GM12878 (cell line): ENCODE data around the gene TRIM71. TPM values are rescaled to one million over a fixed set of nuclear protein-coding genes. Genes with fewer than 3 reads are reported as not detected.

ENCODE experiments used
- ATAC-seq: fragments of 200-7000 bp; cut with Tn5 transposase; 3 replicates; pipeline ENCODE4 v1.9.1; 2020; ENCODE audit warnings: mild to moderate bottlenecking, moderate library complexity
- BruUV-seq: library from RNA; stranded (reverse); fragments of 400-500 nt; replicated peaks from 2 replicates; lab custom pipeline; 2021; lab: Mats Ljungman, UMichigan
- CTCF ChIA-PET: fragments of 300-600 bp; sonication (Branson Sonifier 250); formaldehyde crosslinking; extraction: SDS; loops from one replicate; lab custom pipeline; 2021; ENCODE audit warnings: inconsistent platforms; lab: Yijun Ruan, JAX
- POLR2A ChIA-PET: fragments of 350-600 bp; formaldehyde crosslinking; extraction: SDS; loops from one replicate; lab custom pipeline; 2021; ENCODE audit warnings: inconsistent platforms; lab: Charles Lee
- RAD21 ChIA-PET: fragments of 300-600 bp; sonication (Branson Sonifier 250); formaldehyde crosslinking; loops from one replicate; lab custom pipeline; 2023; ENCODE audit warnings: antibody characterized with exemption; ENCODE audit not compliant: unreplicated experiment; lab: Charles Lee
- SMC1A ChIA-PET: fragments of 300-600 bp; sonication (Branson Sonifier 250); formaldehyde crosslinking; loops from one replicate; lab custom pipeline; 2023; ENCODE audit not compliant: unreplicated experiment, uncharacterized antibody; lab: Charles Lee
- DNase-seq: peaks from one replicate; pipeline ENCODE4 v3.0.0-alpha.2; 2011; ENCODE audit warnings: low read depth, low spot score
- FAIRE-seq: peaks from 3 replicates; lab custom pipeline; 2011; peaks lifted over from hg19 to GRCh38; lab: Jason Lieb, UNC
- H2AFZ ChIP-seq: 2 replicates; pipeline ENCODE4 v1.6.0; 2011; ENCODE audit warnings: low read depth, low read length, control low read depth; ENCODE audit not compliant: control insufficient read depth
- H3K27ac ChIP-seq: 2 replicates; pipeline ENCODE4 v1.5.1; 2011; ENCODE audit warnings: control low read depth; ENCODE audit not compliant: control insufficient read depth, insufficient read depth
- H3K27me3 ChIP-seq, 2 experiments: replicated peaks in 1 of 2; 2 replicates each; pipeline versions ENCODE4 v1.6.0 to v1.6.1; 2011; ENCODE audit warnings: low read length in 1 of 2; ENCODE audit not compliant: control insufficient read depth in 2 of 2, insufficient read depth in 2 of 2
- H3K36me3 ChIP-seq, 2 experiments: 2 replicates each; pipeline ENCODE4 v1.5.1; 2011; ENCODE audit warnings: low read length in 1 of 2; ENCODE audit not compliant: control insufficient read depth in 2 of 2, insufficient read depth in 2 of 2
- H3K4me1 ChIP-seq: 2 replicates; pipeline ENCODE4 v1.6.1; 2011; ENCODE audit warnings: mild to moderate bottlenecking, low read length, moderate library complexity, mixed read lengths; ENCODE audit not compliant: control insufficient read depth, insufficient read depth
- H3K4me2 ChIP-seq: 2 replicates; pipeline ENCODE4 v1.6.0; 2011; ENCODE audit warnings: control low read depth; ENCODE audit not compliant: control insufficient read depth, insufficient read depth
- H3K4me3 ChIP-seq: fragments of 200-600 bp; sonication (generic); 2 replicates; pipeline ENCODE4 v1.5.1; 2016
- H3K79me2 ChIP-seq: 2 replicates; pipeline ENCODE4 v1.6.0; 2011; ENCODE audit warnings: low read length; ENCODE audit not compliant: control insufficient read depth, insufficient read depth
- H3K9ac ChIP-seq: 2 replicates; pipeline ENCODE4 v1.8.0; 2011; ENCODE audit warnings: low read length, control low read depth, mixed read lengths; ENCODE audit not compliant: control insufficient read depth, insufficient read depth
- H3K9me3 ChIP-seq: replicated peaks from 3 replicates; pipeline ENCODE4 v1.5.1; 2011; ENCODE audit warnings: mild to moderate bottlenecking, low read length; ENCODE audit not compliant: control insufficient read depth, insufficient read depth
- H4K20me1 ChIP-seq: 2 replicates; pipeline ENCODE4 v1.6.0; 2011; ENCODE audit not compliant: control insufficient read depth, insufficient read depth
- BCL3 ChIP-seq: IDR thresholded peaks from 2 replicates; pipeline ENCODE4 v1.6.1; 2011; ENCODE audit warnings: borderline replicate concordance, low read depth, mild to moderate bottlenecking, moderate library complexity, low read length; ENCODE audit not compliant: insufficient read depth, poor library complexity, severe bottlenecking
- E2F4 ChIP-seq: IDR thresholded peaks from 2 replicates; pipeline ENCODE4 v1.6.1; 2012; ENCODE audit warnings: low read depth, low read length, improper control_type of control experiment
- HDAC6 ChIP-seq: fragments of 200-600 bp; sonication (generic); IDR thresholded peaks from one replicate; pipeline ENCODE4 v1.8.0; 2017; ENCODE audit warnings: antibody characterized with exemption; ENCODE audit not compliant: unreplicated experiment
- IRF5 ChIP-seq: fragments of 450-650 bp; IDR thresholded peaks from 2 replicates; pipeline ENCODE4 v1.6.1; 2017; ENCODE audit warnings: borderline replicate concordance
- MYC ChIP-seq: IDR thresholded peaks from 2 replicates; pipeline ENCODE4 v1.6.1; 2011; ENCODE audit warnings: mild to moderate bottlenecking, low read length, moderate library complexity, inconsistent platforms; ENCODE audit not compliant: insufficient read depth, insufficient replicate concordance, insufficient read length, severe bottlenecking
- NBN ChIP-seq: fragments of 450-650 bp; IDR thresholded peaks from 2 replicates; pipeline ENCODE4 v1.6.1; 2016
- NFYA ChIP-seq: IDR thresholded peaks from 2 replicates; pipeline ENCODE4 v1.6.1; 2011; ENCODE audit warnings: low read depth, mild to moderate bottlenecking, low read length, improper control_type of control experiment, borderline replicate concordance
- NFYB ChIP-seq: IDR thresholded peaks from 2 replicates; pipeline ENCODE4 v1.6.1; 2011; ENCODE audit warnings: low read depth, mild to moderate bottlenecking, low read length, improper control_type of control experiment, moderate library complexity; ENCODE audit not compliant: insufficient read depth
- NR2F1 ChIP-seq: fragments of 450-650 bp; conservative IDR thresholded peaks from 2 replicates; pipeline ENCODE4 v1.6.1; 2017; ENCODE audit warnings: mild to moderate bottlenecking
- PML ChIP-seq: IDR thresholded peaks from 2 replicates; pipeline ENCODE4 v1.6.1; 2012; ENCODE audit warnings: low read length, inconsistent platforms
- RBBP5 ChIP-seq: fragments of 200-600 bp; sonication (generic); conservative IDR thresholded peaks from 2 replicates; pipeline ENCODE4 v1.6.1; 2016
- RELB ChIP-seq: fragments of 450-650 bp; IDR thresholded peaks from 2 replicates; pipeline ENCODE4 v1.6.1; 2017; ENCODE audit warnings: low read depth, mild to moderate bottlenecking, moderate library complexity
- SREBF2 ChIP-seq: IDR thresholded peaks from 2 replicates; pipeline ENCODE4 v1.6.1; 2012; ENCODE audit warnings: mild to moderate bottlenecking, low read length
- SRF ChIP-seq, 2 experiments: IDR thresholded peaks; 2 replicates each; pipeline ENCODE4 v1.6.1; 2011; ENCODE audit warnings: low read depth in 2 of 2, low read length in 2 of 2, mild to moderate bottlenecking in 1 of 2, moderate library complexity in 1 of 2
- ZBTB4 ChIP-seq: fragments of 450-650 bp; formaldehyde crosslinking; IDR thresholded peaks from 2 replicates; pipeline ENCODE4 v1.4.0; 2022; ENCODE audit warnings: mild to moderate bottlenecking, moderate library complexity
- WGBS: methylation state at CpG from one replicate; pipeline ENCODE4 v1.1.6; 2016; ENCODE audit warnings: low lambda C conversion rate; ENCODE audit not compliant: insufficient replicate concordance, insufficient coverage; ENCODE audit errors: missing lambda C conversion rate; 5-methylcytosine and 5-hydroxymethylcytosine counted together
- in situ Hi-C: fragments of 300-500 bp; cut with MboI; formaldehyde crosslinking; loops from 9 replicates; pipeline ENCODE4 v1.14.3; 2018; ENCODE audit warnings: mixed read lengths
- intact Hi-C: fragments of 100-400 bp; cut with micrococcal nuclease; formaldehyde crosslinking; loops from one replicate; pipeline ENCODE4 v1.14.2; 2022; ENCODE audit not compliant: unreplicated experiment
- polyA plus RNA-seq, 11 experiments: library from polyadenylated mRNA; depleted of rRNA in 4 of 11; unstranded in 6 of 11; stranded (reverse) in 5 of 11; fragments of >200 nt; fragmentation: Nextera tagmentation in 4 of 11; fragmentation: Illumina TruSeq in 1 of 11; extraction: Ambion mirVana in 4 of 11; extraction: Trizol in 1 of 11; gene quantifications; 1 replicate in 1 of 11; 2 replicates in 10 of 11; pipeline versions ENCODE4 v1.2.1 to v1.2.3, GENCODE V29; 2011 to 2016; ENCODE audit warnings: inconsistent platforms in 2 of 11, missing spikeins in 2 of 11, low read depth in 1 of 11
- total RNA-seq, 4 experiments: library from RNA; depleted of rRNA in 3 of 4; stranded (reverse); fragments of >200 nt in 3 of 4; fragmentation: Illumina TruSeq in 1 of 4; extraction: Trizol in 1 of 4; gene quantifications; 2 replicates each; pipeline versions ENCODE4 v1.2.1 to v1.2.3, GENCODE V29; 2013 to 2021

TRIM71 gene
- total and polyA plus RNA-seq, 10 of the 15 experiments (the other 5 are each of a cell fraction or from before 2014, with no cell fraction given), result 0.02 to 1.8 (median 0.16) TPM

- H4K20me1 ChIP-seq, result no peaks in the 10 kb centered on the region
- 84% methylated on average over 2 of the region's 2 CpGs for WGBS
- no peaks in the 10 kb centered on the region for H3K9me3 ChIP-seq
- no peaks in the 10 kb centered on the region for H3K36me3 ChIP-seq
- H3K9ac ChIP-seq, result no peak overlapping the region
- POLR2A ChIA-PET, result no interaction called here
- intact Hi-C loops, result no loop called here
- H3K27ac ChIP-seq, result no peak overlapping the region
- BruUV-seq, result no TSS peak
- TF ChIP-seq RBBP5, result no peak
- TF ChIP-seq ZBTB4, result no peak
- no peak for TF ChIP-seq E2F4
- no peak for TF ChIP-seq MYC
- TF ChIP-seq RELB, result no peak
- TF ChIP-seq NBN, result no peak
- TF ChIP-seq NFYA, result no peak
- TF ChIP-seq IRF5, result no peak
- no peak for TF ChIP-seq SRF (IDR thresholded peaks at IDR 0.05; ENCODE audit: low read depth in 2 of 2, low read length in 2 of 2)
- TF ChIP-seq NR2F1, result no peak
- no peak for TF ChIP-seq NFYB
- TF ChIP-seq SREBF2, result no peak
- TF ChIP-seq PML, result no peak
- no peak for TF ChIP-seq BCL3
- no peak for TF ChIP-seq HDAC6
- TF ChIP-seq, all 136 proteins: peak for 0
- in situ Hi-C loops, result no loop called here
- CTCF ChIA-PET, result interaction anchor here (0.9 to 1.4 kb wide), 7 partner anchors 13 to 86 kb away, joined by 3 to 5 read pairs (median 4); no protein-coding TSS in a partner anchor
- SMC1A ChIA-PET, result interaction anchor here (0.9 to 1.5 kb wide), 6 partner anchors 11 to 101 kb away, joined by 3 to 4 read pairs (median 3); no protein-coding TSS in a partner anchor
- no peaks in the 10 kb centered on the region for H3K79me2 ChIP-seq
- no peak overlapping the region for H2AFZ ChIP-seq
- RAD21 ChIA-PET, result no interaction called here
- H3K4me1 ChIP-seq, result no peaks in the 10 kb centered on the region
- H3K4me3 ChIP-seq, result no peak overlapping the region
- peaks cover 16 to 19% of the 10 kb centered on the region in 2 experiments for H3K27me3 ChIP-seq
- no peak overlapping the region for H3K4me2 ChIP-seq
- ATAC-seq (no peak), FAIRE-seq (no peak), DNase-seq (no peak)
These were observed 2.6 kb downstream of the TRIM71 start for GRCh38 chr3:32820430-32820829.
